Ascending aorta (tissue), 2 donors: Measurements from ENCODE around the gene PAX4. TPM values are rescaled to one million over a fixed set of nuclear protein-coding genes. Genes with fewer than 3 reads are reported as not detected.

ENCODE experiments used
- DNase-seq, 2 donors: peaks; one replicate each; pipeline ENCODE4 v3.0.0-alpha.2; 2019; ENCODE audit warnings: low spot score in 2 of 2
- H3K27ac ChIP-seq, 2 donors: fragments of 200-600 bp; sonication (generic); one replicate each; pipeline ENCODE4 v1.5.1; 2016 to 2017; ENCODE audit warnings: mild to moderate bottlenecking in 1 of 2
- H3K27me3 ChIP-seq: fragments of 200-600 bp; sonication (generic); one replicate; pipeline ENCODE4 v1.5.1; 2017
- H3K36me3 ChIP-seq, 2 donors: fragments of 200-600 bp; sonication (generic); one replicate each; pipeline ENCODE4 v1.5.1; 2016
- H3K4me1 ChIP-seq, 2 donors: fragments of 200-600 bp; sonication (generic); one replicate each; pipeline ENCODE4 v1.5.1; 2016 to 2017; ENCODE audit warnings: mild to moderate bottlenecking in 1 of 2
- H3K4me3 ChIP-seq, 2 donors: fragments of 200-600 bp; sonication (generic); one replicate each; pipeline ENCODE4 v1.5.1; 2016 to 2017; ENCODE audit warnings: mild to moderate bottlenecking in 1 of 2
- H3K9me3 ChIP-seq, 2 donors: fragments of 200-600 bp; sonication (generic); one replicate each; pipeline ENCODE4 v1.5.1; 2016
- CTCF ChIP-seq, 3 experiments: fragments of 200-600 bp in 2 of 3; fragments of 450-650 bp in 1 of 3; sonication (generic) in 2 of 3; IDR thresholded peaks; one replicate each; pipeline ENCODE4 v1.5.1; 2016 to 2019; ENCODE audit warnings: antibody characterized with exemption in 3 of 3, mild to moderate bottlenecking in 1 of 3, moderate library complexity in 1 of 3
- intact Hi-C: fragments of 100-400 bp; cut with DNase I; formaldehyde crosslinking; loops from one replicate; pipeline ENCODE4 v1.15.1; 2023
- total RNA-seq: library from RNA; depleted of rRNA; stranded (reverse); fragments of >200 nt; gene quantifications from one replicate; pipeline ENCODE4 v1.1.0, GENCODE V29; 2016

The PAX4 gene
- total RNA-seq, 1 donor from 2014 or later: not detected

GRCh38 chr7:127638197-127638596 lies 20.3 kb upstream of the PAX4 start:
- Histone ChIP-seq H3K4me3 (no peak overlapping the region), H3K9me3 (no peaks in the 10 kb centered on the region), H3K36me3 (no peaks in the 10 kb centered on the region), H3K27me3 (no peaks in the 10 kb centered on the region), H3K4me1 (peaks cover 0 to 3% of the 10 kb centered on the region in 2 donors), H3K27ac (no peak overlapping the region)
- intact Hi-C loops: no loop called here
- TF ChIP-seq CTCF (IDR thresholded peaks at IDR 0.05): no peak
- DNase-seq: no peak

- Histone ChIP-seq H3K27ac (peak overlapping the region in 1 of 2 donors; percentile 62), H3K36me3 (no peaks in the 10 kb centered on the region), H3K4me1 (peaks cover 0 to 10% of the 10 kb centered on the region in 2 donors), H3K4me3 (no peak overlapping the region), H3K9me3 (no peaks in the 10 kb centered on the region), H3K27me3 (no peaks in the 10 kb centered on the region)
- intact Hi-C loops: no loop called here
- no peak for DNase-seq
- no peak for TF ChIP-seq CTCF (IDR thresholded peaks at IDR 0.05)
These were observed 17.8 kb upstream of the PAX4 start for GRCh38 chr7:127635659-127636285.

GRCh38 chr7:127632276-127632910 lies 14.5 kb upstream of the PAX4 start:
- H3K4me1 ChIP-seq: peaks cover 0 to 10% of the 10 kb centered on the region in 2 donors
- H3K4me3 ChIP-seq: no peak overlapping the region
- H3K9me3 ChIP-seq: no peaks in the 10 kb centered on the region
- H3K27me3 ChIP-seq: no peaks in the 10 kb centered on the region
- intact Hi-C loops: loop anchor here (2.0 to 5.0 kb wide), 2 partner anchors 22 to 45 kb away; partner anchors contain the start of genes ARF5 and GCC1
- H3K27ac ChIP-seq: peak overlapping the region in 1 of 2 donors; percentile 34
- no peak for DNase-seq
- no peaks in the 10 kb centered on the region for H3K36me3 ChIP-seq
- TF ChIP-seq CTCF (IDR thresholded peaks at IDR 0.05): no peak

- intact Hi-C loops: no loop called here
- Histone ChIP-seq H3K27ac (no peak overlapping the region), H3K4me1 (peaks cover 0 to 7% of the 10 kb centered on the region in 2 donors), H3K9me3 (no peaks in the 10 kb centered on the region), H3K36me3 (no peaks in the 10 kb centered on the region), H3K27me3 (no peaks in the 10 kb centered on the region), H3K4me3 (no peak overlapping the region)
- DNase-seq: no peak
- TF ChIP-seq CTCF (IDR thresholded peaks at IDR 0.05): no peak
These were observed 11.4 kb upstream of the PAX4 start for GRCh38 chr7:127629268-127629854.

- Histone ChIP-seq H3K36me3 (no peaks in the 10 kb centered on the region), H3K9me3 (no peaks in the 10 kb centered on the region), H3K27me3 (no peaks in the 10 kb centered on the region), H3K27ac (no peak overlapping the region), H3K4me1 (peaks cover 0 to 7% of the 10 kb centered on the region in 2 donors), H3K4me3 (no peak overlapping the region)
- DNase-seq: no peak
- intact Hi-C loops: no loop called here
- no peak for TF ChIP-seq CTCF (IDR thresholded peaks at IDR 0.05)
These were observed 10.5 kb upstream of the PAX4 start for GRCh38 chr7:127628445-127628844.
